HEK293 (cell line): ENCODE data around the gene BBIP1.

Source experiments
- BCL11A ChIP-seq: fragments of 450-650 bp; formaldehyde crosslinking; IDR thresholded peaks from 2 replicates; pipeline ENCODE4 v1.5.1; 2016; ENCODE audit warnings: low read depth, missing biosample characterization, missing genetic modification characterization
- GFI1B ChIP-seq: fragments of 450-650 bp; formaldehyde crosslinking; IDR thresholded peaks from 2 replicates; pipeline ENCODE4 v1.5.1; 2016; ENCODE audit warnings: missing biosample characterization, missing genetic modification characterization
- GLIS1 ChIP-seq: fragments of 450-650 bp; formaldehyde crosslinking; IDR thresholded peaks from 2 replicates; pipeline ENCODE4 v1.5.1; 2016; ENCODE audit warnings: missing biosample characterization, missing genetic modification characterization
- HOXA7 ChIP-seq: sonication (generic); formaldehyde crosslinking; IDR thresholded peaks from 2 replicates; pipeline ENCODE4 v1.8.1; 2022; ENCODE audit warnings: missing genetic modification reagents, borderline replicate concordance
- MEIS1 ChIP-seq: sonication (generic); formaldehyde crosslinking; IDR thresholded peaks from 2 replicates; pipeline ENCODE4 v1.8.1; 2022; ENCODE audit warnings: missing genetic modification reagents, mild to moderate bottlenecking, borderline replicate concordance
- MZF1 ChIP-seq: fragments of 450-650 bp; formaldehyde crosslinking; IDR thresholded peaks from 2 replicates; pipeline ENCODE4 v1.5.1; 2017; ENCODE audit warnings: missing biosample characterization, missing genetic modification characterization, borderline replicate concordance
- PBX3 ChIP-seq: sonication (generic); formaldehyde crosslinking; IDR thresholded peaks from 2 replicates; pipeline ENCODE4 v1.8.1; 2022; ENCODE audit warnings: mild to moderate bottlenecking, moderate library complexity, missing genetic modification reagents
- WT1 ChIP-seq: fragments of 450-650 bp; formaldehyde crosslinking; IDR thresholded peaks from 2 replicates; pipeline ENCODE4 v1.5.1; 2016; ENCODE audit warnings: missing biosample characterization, missing genetic modification characterization
- ZBTB21 ChIP-seq: fragments of 450-650 bp; formaldehyde crosslinking; IDR thresholded peaks from 2 replicates; pipeline ENCODE4 v1.5.1; 2017; ENCODE audit warnings: missing biosample characterization, missing genetic modification characterization
- ZEB2 ChIP-seq: fragments of 450-650 bp; formaldehyde crosslinking; IDR thresholded peaks from 2 replicates; pipeline ENCODE4 v1.5.1; 2016; ENCODE audit warnings: missing biosample characterization, missing genetic modification characterization
- ZFP69B ChIP-seq: fragments of 450-650 bp; formaldehyde crosslinking; IDR thresholded peaks from 2 replicates; pipeline ENCODE4 v1.5.1; 2016; ENCODE audit warnings: missing biosample characterization, missing genetic modification characterization
- ZNF184 ChIP-seq: fragments of 450-650 bp; IDR thresholded peaks from 2 replicates; pipeline ENCODE4 v1.5.1; 2018; ENCODE audit warnings: missing biosample characterization, mild to moderate bottlenecking, missing genetic modification characterization
- ZNF239 ChIP-seq: fragments of 450-650 bp; formaldehyde crosslinking; IDR thresholded peaks from 2 replicates; pipeline ENCODE4 v1.5.1; 2016; ENCODE audit warnings: missing biosample characterization, missing genetic modification characterization
- ZNF274 ChIP-seq, 2 experiments: fragments of 200-500 bp in 1 of 2; fragments of 450-650 bp in 1 of 2; sonication (Bioruptor generic) in 1 of 2; formaldehyde crosslinking in 1 of 2; IDR thresholded peaks; 2 replicates each; pipeline versions ENCODE4 v1.5.1 to v1.6.1; 2014 to 2016; ENCODE audit warnings: borderline replicate concordance in 1 of 2, inconsistent platforms in 1 of 2, low read length in 1 of 2, missing biosample characterization in 1 of 2, missing genetic modification characterization in 1 of 2
- ZNF292 ChIP-seq: fragments of 450-650 bp; formaldehyde crosslinking; IDR thresholded peaks from 2 replicates; pipeline ENCODE4 v1.5.1; 2016; ENCODE audit warnings: low read depth, missing biosample characterization, missing genetic modification characterization, borderline replicate concordance
- ZNF48 ChIP-seq: fragments of 450-650 bp; formaldehyde crosslinking; IDR thresholded peaks from 2 replicates; pipeline ENCODE4 v1.5.1; 2016; ENCODE audit warnings: missing biosample characterization, missing genetic modification characterization
- ZNF488 ChIP-seq: fragments of 450-650 bp; formaldehyde crosslinking; IDR thresholded peaks from 2 replicates; pipeline ENCODE4 v1.5.1; 2016; ENCODE audit warnings: missing biosample characterization, missing genetic modification characterization
- ZNF510 ChIP-seq: fragments of 450-650 bp; formaldehyde crosslinking; IDR thresholded peaks from 2 replicates; pipeline ENCODE4 v1.5.1; 2018; ENCODE audit warnings: mild to moderate bottlenecking, missing genetic modification characterization, missing biosample characterization; ENCODE audit not compliant: insufficient replicate concordance
- ZNF624 ChIP-seq: fragments of 450-650 bp; formaldehyde crosslinking; IDR thresholded peaks from 2 replicates; pipeline ENCODE4 v1.5.1; 2017; ENCODE audit warnings: missing biosample characterization, missing genetic modification characterization
- ZNF768 ChIP-seq: fragments of 450-650 bp; formaldehyde crosslinking; IDR thresholded peaks from 2 replicates; pipeline ENCODE4 v1.5.1; 2018; ENCODE audit warnings: missing biosample characterization, mild to moderate bottlenecking, missing genetic modification characterization
- ZNF776 ChIP-seq: fragments of 450-650 bp; formaldehyde crosslinking; IDR thresholded peaks from 2 replicates; pipeline ENCODE4 v1.5.0; 2017; ENCODE audit warnings: missing biosample characterization, missing genetic modification characterization, borderline replicate concordance
- ZNF777 ChIP-seq: fragments of 450-650 bp; formaldehyde crosslinking; IDR thresholded peaks from 2 replicates; pipeline ENCODE4 v1.5.1; 2017; ENCODE audit warnings: missing biosample characterization, missing genetic modification characterization, borderline replicate concordance
- ZSCAN30 ChIP-seq: fragments of 450-650 bp; IDR thresholded peaks from 2 replicates; pipeline ENCODE4 v1.5.1; 2018; ENCODE audit warnings: missing biosample characterization, mild to moderate bottlenecking, missing genetic modification characterization, moderate library complexity
- TF ChIP-seq, protein P1 (sequence below): fragments of 450-650 bp; formaldehyde crosslinking; IDR thresholded peaks from 2 replicates; pipeline ENCODE4 v1.5.1; 2016; ENCODE audit warnings: missing biosample characterization, missing genetic modification characterization, borderline replicate concordance
- TF ChIP-seq, protein P2 (sequence below): fragments of 450-650 bp; formaldehyde crosslinking; IDR thresholded peaks from 2 replicates; pipeline ENCODE4 v1.5.1; 2017; ENCODE audit warnings: missing biosample characterization, missing genetic modification characterization
- TF ChIP-seq, protein P3 (sequence below): fragments of 450-650 bp; formaldehyde crosslinking; IDR thresholded peaks from 2 replicates; pipeline ENCODE4 v1.5.1; 2016; ENCODE audit warnings: missing biosample characterization, missing genetic modification characterization
- TF ChIP-seq, protein P4 (sequence below): fragments of 450-650 bp; formaldehyde crosslinking; IDR thresholded peaks from 2 replicates; pipeline ENCODE4 v1.5.1; 2016; ENCODE audit warnings: missing biosample characterization, missing genetic modification characterization
- TF ChIP-seq, protein P5 (sequence below): fragments of 450-650 bp; formaldehyde crosslinking; IDR thresholded peaks from 2 replicates; pipeline ENCODE4 v1.5.1; 2016; ENCODE audit warnings: missing biosample characterization, missing genetic modification characterization

BBIP1 gene

GRCh38 chr10:110916554-110917346 is 2.2 kb downstream of the BBIP1 start (continued):
- no peak for TF ChIP-seq HOXA7
- TF ChIP-seq, protein P1, sequence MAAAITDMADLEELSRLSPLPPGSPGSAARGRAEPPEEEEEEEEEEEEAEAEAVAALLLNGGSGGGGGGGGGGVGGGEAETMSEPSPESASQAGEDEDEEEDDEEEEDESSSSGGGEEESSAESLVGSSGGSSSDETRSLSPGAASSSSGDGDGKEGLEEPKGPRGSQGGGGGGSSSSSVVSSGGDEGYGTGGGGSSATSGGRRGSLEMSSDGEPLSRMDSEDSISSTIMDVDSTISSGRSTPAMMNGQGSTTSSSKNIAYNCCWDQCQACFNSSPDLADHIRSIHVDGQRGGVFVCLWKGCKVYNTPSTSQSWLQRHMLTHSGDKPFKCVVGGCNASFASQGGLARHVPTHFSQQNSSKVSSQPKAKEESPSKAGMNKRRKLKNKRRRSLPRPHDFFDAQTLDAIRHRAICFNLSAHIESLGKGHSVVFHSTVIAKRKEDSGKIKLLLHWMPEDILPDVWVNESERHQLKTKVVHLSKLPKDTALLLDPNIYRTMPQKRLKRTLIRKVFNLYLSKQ (tag by site-specific recombination): no peak
- peak; percentile 98 for TF ChIP-seq ZFP69B (tag by site-specific recombination)
- TF ChIP-seq, protein P2, sequence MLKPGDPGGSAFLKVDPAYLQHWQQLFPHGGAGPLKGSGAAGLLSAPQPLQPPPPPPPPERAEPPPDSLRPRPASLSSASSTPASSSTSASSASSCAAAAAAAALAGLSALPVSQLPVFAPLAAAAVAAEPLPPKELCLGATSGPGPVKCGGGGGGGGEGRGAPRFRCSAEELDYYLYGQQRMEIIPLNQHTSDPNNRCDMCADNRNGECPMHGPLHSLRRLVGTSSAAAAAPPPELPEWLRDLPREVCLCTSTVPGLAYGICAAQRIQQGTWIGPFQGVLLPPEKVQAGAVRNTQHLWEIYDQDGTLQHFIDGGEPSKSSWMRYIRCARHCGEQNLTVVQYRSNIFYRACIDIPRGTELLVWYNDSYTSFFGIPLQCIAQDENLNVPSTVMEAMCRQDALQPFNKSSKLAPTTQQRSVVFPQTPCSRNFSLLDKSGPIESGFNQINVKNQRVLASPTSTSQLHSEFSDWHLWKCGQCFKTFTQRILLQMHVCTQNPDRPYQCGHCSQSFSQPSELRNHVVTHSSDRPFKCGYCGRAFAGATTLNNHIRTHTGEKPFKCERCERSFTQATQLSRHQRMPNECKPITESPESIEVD: peak; percentile 98
- TF ChIP-seq PBX3 (CRISPR knock-in tag): no peak
- TF ChIP-seq MZF1 (tag by site-specific recombination): peak; percentile 66; the same call in 1 of the 2 replicates
- TF ChIP-seq ZNF239 (tag by site-specific recombination): no peak
- TF ChIP-seq ZNF768 (tag by site-specific recombination): no peak
- peak; percentile 84 for TF ChIP-seq ZBTB21 (tag by site-specific recombination)
- TF ChIP-seq ZEB2 (tag by site-specific recombination): peak; percentile 99
- peak; percentile 63 for TF ChIP-seq GLIS1 (tag by site-specific recombination)
- TF ChIP-seq ZNF776 (tag by site-specific recombination): no peak
- TF ChIP-seq ZNF488 (tag by site-specific recombination): peak; percentile 94
- no peak for TF ChIP-seq BCL11A (tag by site-specific recombination)
- TF ChIP-seq, protein P3, sequence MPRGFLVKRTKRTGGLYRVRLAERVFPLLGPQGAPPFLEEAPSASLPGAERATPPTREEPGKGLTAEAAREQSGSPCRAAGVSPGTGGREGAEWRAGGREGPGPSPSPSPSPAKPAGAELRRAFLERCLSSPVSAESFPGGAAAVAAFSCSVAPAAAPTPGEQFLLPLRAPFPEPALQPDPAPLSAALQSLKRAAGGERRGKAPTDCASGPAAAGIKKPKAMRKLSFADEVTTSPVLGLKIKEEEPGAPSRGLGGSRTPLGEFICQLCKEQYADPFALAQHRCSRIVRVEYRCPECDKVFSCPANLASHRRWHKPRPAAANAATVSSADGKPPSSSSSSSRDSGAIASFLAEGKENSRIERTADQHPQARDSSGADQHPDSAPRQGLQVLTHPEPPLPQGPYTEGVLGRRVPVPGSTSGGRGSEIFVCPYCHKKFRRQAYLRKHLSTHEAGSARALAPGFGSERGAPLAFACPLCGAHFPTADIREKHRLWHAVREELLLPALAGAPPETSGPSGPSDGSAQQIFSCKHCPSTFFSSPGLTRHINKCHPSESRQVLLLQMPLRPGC: peak; percentile 94
- TF ChIP-seq ZSCAN30: peak; percentile 91
- peak; percentile 62 for TF ChIP-seq WT1 (tag by site-specific recombination)
- no peak for TF ChIP-seq MEIS1 (CRISPR knock-in tag)
- no peak for TF ChIP-seq ZNF624 (tag by site-specific recombination)
- TF ChIP-seq, protein P4, sequence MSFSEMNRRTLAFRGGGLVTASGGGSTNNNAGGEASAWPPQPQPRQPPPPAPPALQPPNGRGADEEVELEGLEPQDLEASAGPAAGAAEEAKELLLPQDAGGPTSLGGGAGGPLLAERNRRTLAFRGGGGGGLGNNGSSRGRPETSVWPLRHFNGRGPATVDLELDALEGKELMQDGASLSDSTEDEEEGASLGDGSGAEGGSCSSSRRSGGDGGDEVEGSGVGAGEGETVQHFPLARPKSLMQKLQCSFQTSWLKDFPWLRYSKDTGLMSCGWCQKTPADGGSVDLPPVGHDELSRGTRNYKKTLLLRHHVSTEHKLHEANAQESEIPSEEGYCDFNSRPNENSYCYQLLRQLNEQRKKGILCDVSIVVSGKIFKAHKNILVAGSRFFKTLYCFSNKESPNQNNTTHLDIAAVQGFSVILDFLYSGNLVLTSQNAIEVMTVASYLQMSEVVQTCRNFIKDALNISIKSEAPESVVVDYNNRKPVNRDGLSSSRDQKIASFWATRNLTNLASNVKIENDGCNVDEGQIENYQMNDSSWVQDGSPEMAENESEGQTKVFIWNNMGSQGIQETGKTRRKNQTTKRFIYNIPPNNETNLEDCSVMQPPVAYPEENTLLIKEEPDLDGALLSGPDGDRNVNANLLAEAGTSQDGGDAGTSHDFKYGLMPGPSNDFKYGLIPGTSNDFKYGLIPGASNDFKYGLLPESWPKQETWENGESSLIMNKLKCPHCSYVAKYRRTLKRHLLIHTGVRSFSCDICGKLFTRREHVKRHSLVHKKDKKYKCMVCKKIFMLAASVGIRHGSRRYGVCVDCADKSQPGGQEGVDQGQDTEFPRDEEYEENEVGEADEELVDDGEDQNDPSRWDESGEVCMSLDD (tag by site-specific recombination): no peak
- TF ChIP-seq ZNF274 (IDR thresholded peaks at IDR 0.05; ENCODE audit: low read length): no peak
- no peak for TF ChIP-seq ZNF274 (tag by site-specific recombination; IDR thresholded peaks at IDR 0.05; ENCODE audit: borderline replicate concordance)
- no peak for TF ChIP-seq ZNF777
- no peak for TF ChIP-seq ZNF48 (tag by site-specific recombination)
- TF ChIP-seq, protein P5, sequence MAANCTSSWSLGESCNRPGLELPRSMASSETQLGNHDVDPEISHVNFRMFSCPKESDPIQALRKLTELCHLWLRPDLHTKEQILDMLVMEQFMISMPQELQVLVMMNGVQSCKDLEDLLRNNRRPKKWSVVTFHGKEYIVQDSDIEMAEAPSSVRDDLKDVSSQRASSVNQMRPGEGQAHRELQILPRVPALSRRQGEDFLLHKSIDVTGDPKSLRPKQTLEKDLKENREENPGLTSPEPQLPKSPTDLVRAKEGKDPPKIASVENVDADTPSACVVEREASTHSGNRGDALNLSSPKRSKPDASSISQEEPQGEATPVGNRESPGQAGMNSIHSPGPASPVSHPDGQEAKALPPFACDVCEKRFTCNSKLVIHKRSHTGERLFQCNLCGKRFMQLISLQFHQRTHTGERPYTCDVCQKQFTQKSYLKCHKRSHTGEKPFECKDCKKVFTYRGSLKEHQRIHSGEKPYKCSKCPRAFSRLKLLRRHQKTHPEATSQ: no peak
- TF ChIP-seq ZNF510: no peak
- TF ChIP-seq ZNF292 (tag by site-specific recombination): no peak
- TF ChIP-seq ZNF184 (tag by site-specific recombination): peak; percentile 49; the same call in 1 of the 2 replicates
- TF ChIP-seq GFI1B (tag by site-specific recombination): peak; percentile 79
